PC-3 (cell line): ENCODE measurements around the gene NLGN3. TPM values are rescaled to one million over a fixed set of nuclear protein-coding genes. Genes with fewer than 3 reads are reported as not detected.
"Not testable (repeated sequence)": the region's sequence is repeated elsewhere in the genome, so short reads cannot be mapped to it uniquely, and the experiment has no call there.

ENCODE experiments used
- ATAC-seq: fragments of 200-7000 bp; cut with Tn5 transposase; 2 replicates; pipeline ENCODE4 v1.9.1; 2020; ENCODE audit warnings: mild to moderate bottlenecking, moderate library complexity
- BruUV-seq: library from RNA; stranded (reverse); fragments of 400-500 nt; replicated peaks from 2 replicates; lab custom pipeline; 2021; lab: Mats Ljungman, UMichigan
- CTCF ChIA-PET: fragments of 300-600 bp; sonication (Branson Sonifier 250); formaldehyde crosslinking; loops from one replicate; lab custom pipeline; 2022; ENCODE audit warnings: antibody characterized with exemption; lab: Charles Lee
- POLR2A ChIA-PET: fragments of 300-600 bp; sonication (Branson Sonifier 250); formaldehyde crosslinking; loops from one replicate; lab custom pipeline; 2022; ENCODE audit warnings: antibody characterized with exemption; ENCODE audit not compliant: unreplicated experiment; lab: Charles Lee
- DNase-seq: peaks from one replicate; pipeline ENCODE4 v3.0.0-alpha.2; 2015
- H2AFZ ChIP-seq: fragments of 300-600 bp; sonication (generic); 2 replicates; pipeline ENCODE4 v1.6.0; 2016; ENCODE audit warnings: antibody characterized with exemption, low read length
- H3F3A ChIP-seq: fragments of 300-600 bp; sonication (generic); one replicate; pipeline ENCODE4 v1.6.0; 2017; ENCODE audit warnings: antibody characterized with exemption, low read length, control low read depth, mild to moderate bottlenecking; ENCODE audit not compliant: unreplicated experiment
- H3K27ac ChIP-seq: fragments of 300-600 bp; sonication (generic); 2 replicates; pipeline ENCODE4 v1.5.1; 2016; ENCODE audit warnings: mild to moderate bottlenecking, low read length
- H3K27me3 ChIP-seq: fragments of 300-600 bp; sonication (generic); 2 replicates; pipeline ENCODE4 v1.6.1; 2016; ENCODE audit warnings: low read length, mixed read lengths
- H3K36me3 ChIP-seq: fragments of 300-600 bp; sonication (generic); 2 replicates; pipeline ENCODE4 v1.6.1; 2016; ENCODE audit warnings: low read depth, mixed run types, low read length, mixed read lengths
- H3K4me1 ChIP-seq: fragments of 300-600 bp; sonication (generic); 2 replicates; pipeline ENCODE4 v1.5.1; 2016; ENCODE audit warnings: low read length; ENCODE audit not compliant: insufficient read depth
- H3K4me2 ChIP-seq: fragments of 300-600 bp; sonication (generic); 2 replicates; pipeline ENCODE4 v1.6.0; 2016; ENCODE audit warnings: low read length
- H3K4me3 ChIP-seq: fragments of 300-600 bp; sonication (generic); 2 replicates; pipeline ENCODE4 v1.5.1; 2016; ENCODE audit warnings: mild to moderate bottlenecking, low read length, mixed read lengths
- H3K79me2 ChIP-seq: fragments of 300-600 bp; sonication (generic); 2 replicates; pipeline ENCODE4 v1.6.1; 2017; ENCODE audit warnings: low read length, mixed read lengths
- H3K9ac ChIP-seq: fragments of 300-600 bp; sonication (generic); 2 replicates; pipeline ENCODE4 v1.6.0; 2016; ENCODE audit warnings: mild to moderate bottlenecking, low read length
- H3K9me2 ChIP-seq: fragments of 300-600 bp; sonication (generic); replicated peaks from 2 replicates; pipeline ENCODE4 v1.6.1; 2016; ENCODE audit warnings: mixed run types, low read length, mixed read lengths
- H3K9me3 ChIP-seq: fragments of 300-600 bp; sonication (generic); 2 replicates; pipeline ENCODE4 v1.6.1; 2016; ENCODE audit warnings: low read length, mixed read lengths
- H4K20me1 ChIP-seq: fragments of 300-600 bp; sonication (generic); 2 replicates; pipeline ENCODE4 v1.6.1; 2016; ENCODE audit warnings: low read length, mixed read lengths
- CTCF ChIP-seq: fragments of 300-600 bp; sonication (generic); conservative IDR thresholded peaks from 2 replicates; pipeline ENCODE4 v1.5.1; 2017; ENCODE audit warnings: antibody characterized with exemption, low read depth, mild to moderate bottlenecking, low read length
- EZH2 ChIP-seq: fragments of 300-600 bp; sonication (generic); IDR thresholded peaks from one replicate; pipeline ENCODE4 v1.6.1; 2017; ENCODE audit warnings: antibody characterized with exemption, mild to moderate bottlenecking, low read length; ENCODE audit not compliant: unreplicated experiment
- EZH2phosphoT487 ChIP-seq: fragments of 300-600 bp; sonication (generic); IDR thresholded peaks from 2 replicates; pipeline ENCODE4 v1.6.1; 2018; ENCODE audit warnings: mild to moderate bottlenecking, antibody characterized with exemption, low read length, borderline replicate concordance
- intact Hi-C: fragments of 100-400 bp; cut with micrococcal nuclease; formaldehyde crosslinking; loops from 2 replicates; pipeline ENCODE4 v1.9.0; 2023
- total RNA-seq: library from RNA; depleted of rRNA; stranded (reverse); fragments of >200 nt; gene quantifications from 2 replicates; pipeline ENCODE4 v1.2.3, GENCODE V29; 2014

Gene NLGN3
- total RNA-seq, 1 experiment from 2014 or later: 0.29 TPM

- peak; percentile 76 for DNase-seq
Measured at GRCh38 chrX:71178908-71179307, 34.3 kb downstream of the NLGN3 start.

GRCh38 chrX:71180579-71181265, 36.1 kb downstream of the NLGN3 start:
- CTCF ChIA-PET, BruUV-seq, H3K27ac ChIP-seq, H3K4me2 ChIP-seq, H3K79me2 ChIP-seq, H2AFZ ChIP-seq, POLR2A ChIA-PET, DNase-seq, H3K9me3 ChIP-seq, H3K9ac ChIP-seq, H4K20me1 ChIP-seq, H3K36me3 ChIP-seq, H3K4me3 ChIP-seq, H3K27me3 ChIP-seq, H3K9me2 ChIP-seq, H3F3A ChIP-seq, ATAC-seq: not testable (repeated sequence)
- intact Hi-C loops: loop anchor here (10.0 kb wide), 1 partner anchor 104 kb away; the partner anchor contains the start of gene NONO
- H3K4me1 ChIP-seq: peaks cover 11% of the 10 kb centered on the region

More at GRCh38 chrX:71178908-71179307, 34.3 kb downstream of the NLGN3 start:
- no peak for TF ChIP-seq EZH2
- TF ChIP-seq CTCF: peak; percentile 74
- TF ChIP-seq EZH2phosphoT487: no peak
- no TSS peak for BruUV-seq
- Histone ChIP-seq H3K4me3 (no peak overlapping the region), H3K4me1 (peaks cover 11% of the 10 kb centered on the region), H3K79me2 (no peaks in the 10 kb centered on the region), H3K9me2 (no peaks in the 10 kb centered on the region), H2AFZ (no peak overlapping the region), H3K4me2 (no peak overlapping the region), H3K27me3 (no peaks in the 10 kb centered on the region), H3K9ac (no peak overlapping the region), H3F3A (no peaks in the 10 kb centered on the region), H4K20me1 (no peaks in the 10 kb centered on the region), H3K9me3 (no peaks in the 10 kb centered on the region), H3K36me3 (no peaks in the 10 kb centered on the region), H3K27ac (no peak overlapping the region)
- intact Hi-C loops: loop anchor here (1.0 kb wide), 3 partner anchors 81 to 410 kb away; no protein-coding TSS in a partner anchor
- CTCF ChIA-PET: interaction anchor here (0.6 kb wide), 1 partner anchor 415 kb away, joined by 3 read pairs; no protein-coding TSS in a partner anchor
- ATAC-seq: peak; percentile 21; the same call in 1 of the 2 replicates
- POLR2A ChIA-PET: no interaction called here

GRCh38 chrX:71181558-71181909, 36.9 kb downstream of the NLGN3 start:
- Histone ChIP-seq H3K9me2 (no peaks in the 10 kb centered on the region), H3F3A (no peaks in the 10 kb centered on the region), H3K9ac (peak overlapping the region; percentile 93), H4K20me1 (no peaks in the 10 kb centered on the region), H3K36me3 (no peaks in the 10 kb centered on the region), H3K9me3 (no peaks in the 10 kb centered on the region), H2AFZ (peak overlapping the region; percentile 80), H3K27me3 (no peaks in the 10 kb centered on the region), H3K27ac (peak overlapping the region; percentile 68), H3K4me3 (peak overlapping the region; percentile 69), H3K4me2 (peak overlapping the region; percentile 96), H3K79me2 (no peaks in the 10 kb centered on the region), H3K4me1 (peaks cover 11% of the 10 kb centered on the region)
- CTCF ChIA-PET: no interaction called here
- TF ChIP-seq CTCF (no peak), EZH2 (no peak), EZH2phosphoT487 (no peak)
- POLR2A ChIA-PET: interaction anchor here (1.3 to 2.3 kb wide), 2 partner anchors 102 to 185 kb away, joined by 6 to 14 read pairs; partner anchors contain the start of genes NONO and TAF1
- ATAC-seq: no peak
- intact Hi-C loops: loop anchor here (10.0 kb wide), 1 partner anchor 103 kb away; the partner anchor contains the start of gene NONO
- TSS peak; percentile 90 for BruUV-seq
- no peak for DNase-seq
